Inflammatory macrophage treated with lipopolysaccharide for 1 hour (primary cell): ENCODE results near the gene ABCC6.
A peak's percentile ranks its signal among the peaks of the same experiment; 100 is the strongest.
"Not testable (repeated sequence)": the region's sequence is repeated elsewhere in the genome, so short reads cannot be mapped to it uniquely, and the experiment has no call there.

Experiments used
- DNase-seq, 2 donors: peaks; one replicate each; pipeline ENCODE4 v3.0.0-alpha.2; 2020 to 2022

The ABCC6 gene

DNA sequence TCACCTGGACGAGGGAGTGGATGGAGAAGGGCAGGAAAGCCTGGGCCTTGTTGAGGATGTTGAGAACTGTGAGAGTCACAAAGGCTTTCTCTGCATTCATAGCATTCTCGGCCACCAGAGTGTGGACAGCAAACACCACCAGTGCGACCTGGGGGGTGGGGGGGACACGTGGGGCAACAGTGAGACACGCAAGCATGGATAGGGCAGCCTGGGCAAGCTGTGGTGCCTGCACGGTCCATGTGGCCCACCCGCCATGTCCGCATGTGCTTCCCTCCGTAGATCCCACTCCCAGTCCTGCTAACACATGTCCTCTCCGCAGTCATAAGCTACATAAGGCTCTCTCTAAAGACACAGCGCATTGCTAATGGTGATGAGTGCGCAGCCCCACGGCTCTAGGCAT, 34.5 kb downstream of the ABCC6 start:
- no peak for DNase-seq

DNA sequence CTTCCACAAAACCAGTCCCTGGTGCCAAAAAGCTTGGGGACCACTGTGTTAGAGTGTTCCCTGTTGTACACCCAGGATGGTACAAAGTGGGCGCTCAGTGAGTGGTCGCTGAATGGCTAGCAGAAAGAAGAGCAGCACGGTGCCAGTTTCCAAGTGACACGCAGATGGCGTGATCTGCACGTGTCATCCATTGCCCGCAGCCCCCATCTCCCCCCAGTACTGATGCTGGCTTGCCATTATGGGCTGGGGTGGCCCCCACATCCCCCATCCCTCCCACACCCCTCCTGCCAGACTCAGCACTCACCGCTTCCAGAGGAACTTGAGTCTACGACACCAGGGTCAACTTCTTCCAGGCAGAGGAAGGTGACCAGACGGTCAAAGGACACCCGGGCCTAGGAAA, 36.5 kb downstream of the ABCC6 start:
- DNase-seq = no peak

DNA sequence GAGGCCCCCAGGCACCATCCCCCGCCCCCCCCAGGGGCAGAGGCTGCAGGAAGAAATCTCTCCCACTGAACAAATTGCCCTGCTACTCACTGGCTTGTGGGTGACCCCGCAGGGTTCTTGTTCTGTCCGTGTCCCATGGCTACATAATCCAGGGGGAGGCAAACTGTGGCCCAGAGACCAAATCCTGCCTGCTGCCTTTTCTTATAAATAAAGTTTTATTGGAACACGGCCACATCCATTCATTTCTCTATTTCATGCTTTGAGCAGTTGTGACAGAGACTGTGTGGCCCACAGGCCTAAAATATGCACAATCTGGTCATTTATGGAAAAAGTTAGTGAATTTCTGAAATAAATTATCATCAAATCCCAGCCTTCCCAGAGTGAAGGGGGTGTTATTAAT, 38.2 kb downstream of the ABCC6 start:
- DNase-seq = no peak

DNA sequence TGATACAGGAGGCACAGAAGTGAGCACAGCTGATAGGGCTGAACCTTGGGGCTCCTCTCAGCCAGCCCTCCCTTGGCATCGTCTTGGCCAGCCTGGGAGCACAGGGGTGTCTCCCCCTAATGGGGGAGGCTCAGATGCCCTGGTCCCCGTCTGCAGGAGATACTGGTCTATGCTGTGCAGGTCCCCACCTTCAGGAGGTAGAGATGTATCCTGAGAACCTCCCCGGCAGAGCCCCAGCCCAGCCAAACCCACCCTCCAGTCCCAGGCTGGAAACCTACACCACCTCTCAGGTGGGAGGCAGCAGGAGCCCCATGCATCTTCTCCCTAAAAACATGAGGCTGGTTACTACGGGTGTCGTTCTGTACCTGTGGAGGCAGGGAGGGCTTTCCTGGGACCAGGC, 38.7 kb downstream of the ABCC6 start:
- DNase-seq = no peak

DNA sequence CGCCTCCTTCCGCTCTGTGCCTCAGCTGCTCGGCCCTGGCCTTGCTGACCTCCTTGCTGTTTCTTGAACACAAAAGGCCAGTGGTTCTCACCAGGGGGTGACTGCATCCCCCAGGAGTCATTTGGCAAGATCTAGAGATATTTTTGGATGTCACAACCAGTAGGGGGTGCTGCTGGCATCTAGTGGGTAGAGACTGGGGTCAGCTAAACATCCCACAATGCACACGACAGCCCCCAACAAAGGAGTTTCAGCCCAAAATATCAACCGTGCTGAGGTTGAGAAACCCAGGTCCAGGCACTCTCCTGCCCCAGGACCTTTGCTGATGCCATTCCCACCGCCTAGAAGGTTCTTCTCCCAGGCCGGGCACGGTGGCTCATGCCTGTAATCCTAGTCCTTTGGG, 39.7 kb downstream of the ABCC6 start:
- peak in 1 of 2 donors; percentile 9 for DNase-seq

DNA sequence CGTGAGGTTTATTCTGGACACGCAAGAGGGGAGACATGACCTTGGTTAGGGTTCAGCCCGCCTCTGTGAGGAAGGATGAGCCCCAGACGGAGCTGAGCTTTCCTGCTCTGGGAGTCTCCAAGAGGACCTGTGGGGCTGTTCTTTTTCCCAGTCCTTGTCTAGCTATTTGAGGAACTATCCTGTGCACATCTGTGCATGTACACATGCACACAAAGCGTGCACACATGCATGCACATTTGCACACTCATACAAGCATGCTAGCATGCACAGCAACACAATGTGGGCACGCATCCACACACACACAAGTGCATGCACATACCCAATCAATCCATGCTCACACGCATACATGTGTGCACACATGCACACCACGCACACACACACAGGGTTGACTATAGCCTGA, 40.4 kb downstream of the ABCC6 start:
- no peak for DNase-seq

DNA sequence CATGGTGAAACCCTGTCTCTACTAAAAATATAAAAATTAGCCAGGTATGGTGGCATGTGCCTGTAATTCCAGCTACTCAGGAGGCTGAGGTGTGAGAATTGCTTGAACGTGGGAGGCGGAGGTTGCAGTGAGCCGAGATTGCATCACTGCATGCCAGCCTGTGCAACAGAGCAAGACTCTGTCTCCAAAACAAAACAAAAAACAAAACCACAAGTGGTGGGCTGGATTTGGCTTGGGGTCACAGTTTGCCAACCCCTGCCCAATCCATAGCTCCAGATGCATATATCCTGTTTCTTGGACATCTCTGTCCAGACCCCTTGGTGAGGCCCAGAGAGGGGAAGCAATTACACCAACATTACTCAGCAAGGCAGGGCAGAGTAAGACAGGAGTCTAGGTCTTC, 41.5 kb downstream of the ABCC6 start:
- not testable (repeated sequence) for DNase-seq

DNA sequence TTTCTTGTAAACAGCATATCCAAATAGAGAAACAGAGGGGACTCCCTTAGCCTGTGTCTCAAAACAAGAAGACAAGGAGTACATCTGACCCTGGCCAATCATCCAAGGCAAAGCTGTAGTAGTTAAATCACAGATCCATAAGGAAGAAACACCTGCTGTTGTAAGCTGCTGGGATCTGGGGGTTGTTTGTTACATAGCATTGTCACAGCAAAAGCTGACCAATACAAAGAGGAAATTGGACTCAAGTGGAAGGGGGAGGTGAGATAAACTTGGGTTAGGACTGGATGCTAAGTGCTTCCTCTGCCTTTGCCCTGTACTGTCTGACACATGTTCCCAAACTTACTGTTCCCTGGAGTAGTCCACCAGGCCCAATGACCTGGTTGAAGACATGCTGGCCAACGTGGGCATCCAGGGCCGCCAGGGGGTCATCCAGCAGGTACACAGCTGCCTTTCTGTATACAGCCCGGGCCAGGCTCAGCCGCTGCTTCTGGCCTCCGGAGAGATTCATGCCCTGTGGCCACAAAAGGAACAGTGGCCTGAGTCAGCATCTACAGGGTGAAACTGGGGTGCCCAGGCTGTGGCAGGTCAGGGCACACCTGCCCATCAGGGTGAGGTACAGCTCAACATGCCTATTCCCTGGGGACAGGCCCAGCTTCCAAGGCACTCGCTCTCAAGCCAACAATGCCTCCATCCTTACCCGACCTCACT, 44.7 kb downstream of the ABCC6 start:
- no peak for DNase-seq

DNA sequence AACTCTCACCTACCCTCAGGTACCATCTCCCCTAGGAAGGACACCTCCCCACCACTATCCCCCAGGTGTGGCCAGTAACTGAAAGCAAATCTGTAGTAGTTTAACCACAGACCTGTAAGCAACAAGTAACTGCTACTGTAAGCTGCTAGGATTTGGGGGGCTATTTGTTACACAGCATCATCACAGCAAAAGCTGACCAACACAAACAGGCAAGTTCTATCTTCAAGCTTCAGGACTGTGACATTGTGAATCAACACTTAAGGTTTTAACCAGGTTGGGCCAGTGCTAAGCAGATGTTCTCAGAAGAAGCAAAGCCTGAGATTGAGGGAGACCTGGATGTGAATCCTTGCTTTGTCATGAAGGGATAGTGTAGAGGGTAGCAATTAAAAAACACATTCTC, 47.0 kb downstream of the ABCC6 start:
- DNase-seq = no peak

DNA sequence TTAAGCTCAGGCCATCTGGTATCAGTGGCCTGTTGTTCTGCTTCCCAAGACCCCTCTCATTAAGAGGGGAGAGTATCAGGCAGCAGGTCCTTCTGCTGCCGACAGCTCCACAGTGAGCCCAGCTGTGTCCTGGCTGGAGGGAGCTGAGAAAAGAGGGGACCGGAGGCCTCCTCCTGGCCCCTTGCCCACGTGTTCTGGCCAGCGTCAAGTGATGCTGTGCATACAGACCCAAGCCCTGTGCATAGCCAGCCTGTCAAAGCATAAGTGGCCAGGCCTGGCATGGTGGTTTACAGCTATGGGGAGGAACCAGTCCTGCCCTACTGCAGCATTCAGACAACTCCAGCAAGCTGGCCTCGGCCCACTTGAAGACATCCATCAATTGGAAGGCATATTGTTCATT, 48.0 kb downstream of the ABCC6 start:
- no peak for DNase-seq

DNA sequence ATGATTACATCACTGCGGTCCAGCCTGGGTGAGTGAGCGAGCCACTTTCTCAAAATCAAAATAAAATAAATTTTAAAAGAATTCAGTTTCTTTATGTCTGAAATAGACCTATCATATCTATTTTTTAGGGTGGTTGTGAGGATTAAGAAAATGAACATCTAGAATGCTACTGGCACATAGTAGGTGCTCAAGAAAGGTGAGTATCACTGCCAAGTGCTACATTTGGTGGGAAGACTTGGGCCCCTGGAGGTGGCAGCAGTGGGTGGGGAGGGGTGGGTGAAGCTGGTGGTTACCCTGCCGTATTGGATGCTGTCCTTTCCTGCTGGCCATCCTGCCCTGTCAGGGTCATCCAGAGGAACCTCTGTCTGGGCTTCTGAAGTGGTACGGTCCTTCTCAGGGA, 50.3 kb downstream of the ABCC6 start:
- no peak for DNase-seq

DNA sequence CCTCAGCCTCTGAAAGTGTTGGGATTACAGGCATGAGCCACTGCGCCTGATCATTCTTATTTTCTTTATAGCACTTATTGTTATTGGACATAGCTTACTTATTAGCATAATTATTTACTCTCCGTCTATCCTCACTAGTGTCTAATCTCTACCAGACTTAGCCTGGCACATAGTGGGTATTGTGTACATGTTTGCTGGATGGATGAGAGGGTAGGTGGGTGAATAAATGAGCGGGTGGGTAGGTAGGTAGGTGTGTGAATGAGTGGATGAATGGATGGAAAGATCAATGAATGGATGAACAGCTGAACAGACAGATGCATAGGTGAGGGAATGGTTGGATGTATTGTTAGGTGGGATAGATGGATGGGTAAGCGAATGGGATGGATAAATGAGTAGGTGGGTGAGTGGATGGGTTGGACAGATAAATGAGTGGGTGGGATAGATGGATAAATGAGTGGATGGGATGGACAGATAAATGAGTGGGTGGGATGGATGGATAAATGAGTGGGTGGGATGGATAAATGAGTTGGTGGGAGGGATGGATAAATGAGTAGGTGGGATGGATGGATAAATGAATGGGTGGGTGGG, 51.9 kb downstream of the ABCC6 start:
- no peak for DNase-seq

DNA sequence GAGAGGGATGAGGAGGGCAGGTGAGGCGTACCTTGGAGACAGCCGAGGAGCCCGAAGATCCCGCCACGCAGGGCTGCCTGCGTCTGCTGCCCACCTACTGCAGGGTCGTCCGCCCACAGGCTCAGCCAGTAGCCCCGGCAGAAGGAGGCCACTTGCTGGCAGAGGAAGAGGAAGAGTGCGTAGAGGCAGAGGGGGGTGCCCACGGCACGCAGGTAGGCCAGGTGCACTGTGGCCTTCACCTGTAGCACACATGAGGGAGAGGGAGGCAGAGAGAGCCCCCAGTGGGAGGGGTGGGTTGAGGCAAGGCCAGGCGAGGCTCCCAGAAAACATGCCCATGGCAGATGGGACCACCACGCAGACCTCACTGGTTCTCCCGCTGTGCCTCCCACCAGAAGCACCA, 53.7 kb downstream of the ABCC6 start:
- no peak for DNase-seq

DNA sequence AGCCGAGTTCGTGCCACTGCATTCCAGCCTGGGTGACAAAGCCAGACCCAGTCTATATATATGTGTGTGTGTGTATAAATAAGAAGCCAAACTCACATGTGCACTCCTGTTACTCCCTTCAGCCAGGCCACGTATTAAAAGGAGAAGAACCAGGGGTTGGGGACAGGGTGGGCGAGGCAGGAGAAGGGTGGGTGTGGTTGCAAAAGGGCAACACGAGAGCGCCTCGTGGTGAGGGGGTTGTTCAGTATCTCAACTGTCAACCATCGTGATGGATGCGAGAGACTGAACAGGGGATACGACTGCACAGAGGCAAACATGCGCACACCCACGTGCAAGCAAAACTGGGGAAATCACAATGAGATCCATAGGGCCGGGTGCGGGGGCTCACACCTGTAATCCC, 54.9 kb downstream of the ABCC6 start:
- no peak for DNase-seq

DNA sequence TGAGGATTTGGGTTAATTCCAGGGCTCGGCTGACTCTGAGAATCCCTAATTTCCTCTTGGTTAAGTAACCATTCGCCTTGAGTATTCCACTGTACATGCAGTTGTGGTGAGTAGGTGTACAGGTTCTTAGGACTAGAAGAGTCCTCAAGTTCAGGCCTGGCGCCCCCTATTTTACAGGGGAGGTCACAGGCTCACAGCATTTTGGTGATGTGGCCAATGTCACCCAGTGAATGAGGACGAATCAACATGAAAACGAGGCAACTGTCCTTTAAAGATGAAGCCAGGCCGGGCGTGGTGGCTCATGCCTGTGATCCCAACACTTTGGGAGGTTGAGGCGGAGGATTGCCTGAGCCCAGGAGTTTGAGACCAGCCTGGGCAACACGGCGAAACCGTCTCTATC, 55.4 kb downstream of the ABCC6 start:
- DNase-seq = no peak

DNA sequence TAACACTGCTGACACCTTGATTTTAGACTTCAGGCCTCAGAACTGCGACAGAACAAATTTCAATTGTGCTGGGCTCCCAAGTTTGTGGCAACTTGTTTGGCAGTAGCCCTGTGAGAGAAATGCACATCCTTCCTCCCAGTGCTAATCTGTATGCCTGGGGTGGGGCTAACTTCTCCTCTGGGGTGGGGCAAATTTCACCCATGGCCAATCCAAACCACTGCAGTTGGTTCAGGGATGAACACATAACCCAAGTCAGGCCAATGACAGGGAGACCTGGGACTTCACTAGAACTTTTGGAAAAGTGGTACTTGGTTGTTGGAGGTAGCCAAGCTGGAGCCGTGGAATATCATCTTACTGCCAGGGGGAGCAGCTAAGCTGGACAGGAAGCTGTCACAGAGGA, 56.3 kb downstream of the ABCC6 start:
- no peak for DNase-seq

DNA sequence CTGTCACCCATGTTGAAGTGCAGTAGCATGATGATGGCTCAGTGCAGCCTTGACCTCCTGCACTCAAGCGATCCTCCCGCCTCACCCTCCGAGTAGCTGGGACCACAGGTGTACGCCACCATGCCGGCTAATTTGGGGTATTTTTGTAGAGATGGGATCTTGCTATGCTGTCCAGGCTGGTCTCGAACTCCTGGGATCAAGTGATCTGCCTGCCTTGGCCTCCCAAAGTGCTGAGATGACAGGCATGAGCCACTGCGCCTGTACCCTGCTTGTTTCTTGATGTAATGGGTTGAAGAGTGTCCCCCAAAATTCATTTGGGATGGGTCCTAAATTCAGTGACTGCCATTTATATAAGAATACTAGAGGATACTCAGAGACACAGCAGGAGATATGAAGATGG, 57.2 kb downstream of the ABCC6 start:
- DNase-seq = no peak

DNA sequence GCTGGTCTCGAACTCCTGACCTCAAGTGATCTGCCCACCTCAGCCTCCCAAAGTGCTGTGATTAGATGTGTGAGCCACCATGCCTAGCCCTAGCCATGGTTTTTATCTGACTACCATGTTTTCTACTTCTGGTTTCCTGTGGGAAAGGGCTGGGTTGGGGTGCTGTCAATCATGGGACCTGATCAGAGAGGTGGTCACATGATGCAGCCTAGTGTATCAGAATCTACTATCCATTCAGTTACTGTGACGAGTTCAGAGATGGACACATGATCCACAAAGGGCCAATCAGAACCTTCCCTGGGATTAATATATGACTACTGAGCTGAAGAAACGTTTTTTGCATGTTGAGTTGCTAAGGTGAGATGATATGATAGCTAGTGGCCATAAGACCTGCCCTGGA, 59.1 kb downstream of the ABCC6 start:
- no peak for DNase-seq

DNA sequence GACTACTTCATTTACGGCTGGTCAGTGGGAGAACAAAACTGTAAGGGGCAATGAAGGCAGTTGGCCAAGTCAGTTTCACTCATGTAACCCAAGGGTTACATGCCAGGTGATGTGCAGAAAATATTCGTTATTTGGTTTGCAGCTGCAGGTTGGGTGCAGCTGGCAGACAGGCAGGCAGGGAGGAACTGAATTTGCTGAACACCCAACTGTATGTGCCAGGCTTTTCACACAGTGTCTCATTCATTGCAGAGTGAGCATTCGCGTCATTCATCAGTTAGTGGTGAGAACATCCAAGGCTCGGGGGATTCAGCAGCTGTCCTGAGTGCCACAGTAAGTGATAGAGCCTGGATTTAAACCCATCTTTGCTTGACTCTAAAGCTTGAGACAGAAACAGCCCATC, 59.7 kb downstream of the ABCC6 start:
- no peak for DNase-seq

DNA sequence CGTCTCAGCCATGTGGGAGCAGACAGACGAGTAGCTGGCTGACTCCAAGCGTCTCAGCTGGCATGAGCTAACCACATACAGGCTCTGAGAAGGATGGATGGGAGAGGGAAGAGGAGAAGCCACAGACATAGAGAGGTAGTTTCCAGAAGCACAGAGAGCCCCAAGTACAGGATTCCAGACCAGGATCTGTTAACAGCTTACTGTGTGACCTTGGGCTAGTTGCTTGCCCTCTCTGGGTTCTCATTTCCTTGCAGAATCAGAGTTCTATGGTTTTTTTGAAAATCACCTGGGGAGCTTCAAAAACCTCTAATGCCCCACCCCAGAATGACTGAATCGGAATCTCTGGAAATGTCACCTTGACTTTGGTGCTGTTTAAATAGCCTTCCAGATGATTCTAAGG, 60.2 kb downstream of the ABCC6 start:
- DNase-seq = no peak

DNA sequence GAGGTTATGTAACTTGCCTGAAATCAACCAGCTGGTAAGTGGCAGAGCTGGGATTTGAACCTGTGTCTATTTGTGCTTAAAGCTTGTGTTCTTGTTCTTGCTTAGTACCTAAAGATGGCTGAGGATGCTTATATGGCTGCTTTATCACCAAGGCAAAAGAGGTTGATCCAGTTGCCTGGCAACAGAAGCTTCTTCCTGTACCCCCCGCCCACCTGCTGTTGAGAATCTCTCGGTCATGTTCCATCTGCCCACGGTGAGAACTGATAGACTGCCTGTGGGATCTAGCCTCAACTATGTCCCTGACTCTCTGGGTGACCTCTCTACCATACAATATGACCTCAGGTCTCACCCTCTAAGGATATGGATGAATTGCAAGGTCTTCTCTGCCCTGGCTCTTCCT, 60.7 kb downstream of the ABCC6 start:
- DNase-seq = no peak

DNA sequence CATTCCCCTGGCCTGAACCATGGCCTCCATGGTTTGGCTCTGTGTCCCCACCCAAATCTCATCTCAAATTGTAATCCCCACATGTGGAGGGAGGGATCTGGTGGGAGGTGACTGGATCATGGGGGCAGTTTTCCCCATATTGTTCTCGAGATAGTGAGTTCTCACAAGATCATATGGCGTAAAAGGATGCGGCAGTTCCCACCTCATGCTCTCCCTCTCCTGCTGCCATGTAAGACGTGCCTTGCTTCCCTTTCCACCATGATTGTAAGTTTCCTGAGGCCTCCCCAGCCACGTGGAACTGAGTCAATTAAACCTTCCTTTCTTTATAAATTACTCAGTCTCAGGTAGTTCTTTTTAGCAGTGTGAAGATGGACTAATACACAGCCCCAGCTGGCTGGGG, 61.5 kb downstream of the ABCC6 start:
- DNase-seq = not testable (repeated sequence)

DNA sequence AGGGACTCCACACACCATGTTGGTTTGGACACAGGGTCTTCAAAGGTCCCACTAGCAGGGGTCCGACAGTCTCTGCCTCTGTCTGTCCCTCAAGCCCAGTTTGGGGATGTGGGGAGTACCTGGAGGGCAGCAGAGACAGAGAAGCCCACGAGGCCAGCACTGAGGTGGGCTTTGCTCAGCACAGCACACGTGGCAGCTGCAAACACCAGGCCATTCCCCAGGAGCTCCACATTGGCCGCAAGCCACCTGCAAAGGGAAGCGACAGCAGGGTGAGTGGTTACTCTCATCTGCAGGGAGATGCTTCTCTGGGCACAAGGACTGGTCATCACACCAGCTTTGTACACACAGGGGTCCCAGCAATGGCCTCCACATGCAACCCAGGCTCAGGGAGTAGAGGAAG, 62.0 kb downstream of the ABCC6 start:
- DNase-seq = no peak

DNA sequence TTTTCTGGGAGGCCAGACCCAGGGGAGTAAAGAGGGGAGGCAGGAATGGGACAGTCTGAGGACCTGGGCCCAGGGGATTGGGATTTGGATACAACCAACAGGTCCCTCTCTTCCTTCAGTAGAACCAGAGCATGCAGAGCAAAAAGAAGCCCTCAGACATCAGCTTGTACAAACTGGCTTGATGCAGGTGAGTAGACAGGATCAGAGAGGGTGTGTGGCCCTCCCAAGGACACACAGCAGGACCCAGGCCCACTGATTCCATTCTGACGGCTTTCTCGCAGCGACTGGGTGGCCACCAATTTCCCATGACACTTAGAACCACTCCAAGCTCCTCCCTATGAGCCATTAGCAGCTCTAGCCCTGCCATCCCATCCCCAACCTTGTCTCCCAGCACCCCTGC, 63.6 kb downstream of the ABCC6 start:
- no peak for DNase-seq

DNA sequence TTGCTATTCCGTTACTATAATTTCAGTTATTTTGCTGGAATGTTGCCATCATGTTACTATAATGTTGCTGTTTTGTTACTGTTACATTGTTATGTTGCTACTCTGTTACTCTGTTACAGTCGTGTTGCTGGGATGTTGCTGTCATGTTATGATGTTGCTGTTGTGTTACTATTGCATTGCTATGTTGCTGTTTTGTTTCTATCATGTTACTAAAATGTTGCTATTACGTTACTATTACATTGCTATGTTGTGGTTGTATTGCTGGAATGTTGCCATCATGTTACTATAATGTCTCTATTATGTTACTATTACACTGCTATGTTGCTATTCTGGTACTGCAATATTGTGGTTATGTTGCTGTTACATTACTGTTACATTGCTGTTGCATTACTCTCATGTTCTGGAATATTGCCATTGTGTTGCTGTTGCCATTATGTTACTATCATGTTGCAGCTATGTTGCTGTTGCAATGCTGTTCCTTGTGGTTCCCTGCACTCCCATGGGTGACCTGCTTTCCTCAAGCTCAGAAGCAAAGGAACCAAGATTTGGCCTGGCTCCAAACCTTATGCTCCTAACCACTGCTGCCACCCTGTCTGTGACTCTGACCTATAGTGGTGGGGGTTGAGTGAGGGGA, 64.4 kb downstream of the ABCC6 start:
- no peak for DNase-seq
